ENCODE results near the gene ZDHHC22. TPM values are rescaled to one million over a fixed set of nuclear protein-coding genes. Genes with fewer than 3 reads are reported as not detected.

The ZDHHC22 gene
- total and polyA plus RNA-seq, 2 experiments from 2014 or later, result 0.12 TPM; not detected in 1

- H3K4me1 ChIP-seq (ENCODE audit: low read depth), result peaks cover 25% of the 10 kb centered on the region
- H3K27me3 ChIP-seq, result no peaks in the 10 kb centered on the region
- no peak overlapping the region for H3K4me3 ChIP-seq
- H3K9me3 ChIP-seq (ENCODE audit: low read depth), result no peaks in the 10 kb centered on the region
- no peak overlapping the region for H3K27ac ChIP-seq
- DNase-seq (ENCODE audit: low read depth in 1 of 2, low spot score in 1 of 2), result no peak
- H3K36me3 ChIP-seq, result no peaks in the 10 kb centered on the region
- TF ChIP-seq, protein P1, sequence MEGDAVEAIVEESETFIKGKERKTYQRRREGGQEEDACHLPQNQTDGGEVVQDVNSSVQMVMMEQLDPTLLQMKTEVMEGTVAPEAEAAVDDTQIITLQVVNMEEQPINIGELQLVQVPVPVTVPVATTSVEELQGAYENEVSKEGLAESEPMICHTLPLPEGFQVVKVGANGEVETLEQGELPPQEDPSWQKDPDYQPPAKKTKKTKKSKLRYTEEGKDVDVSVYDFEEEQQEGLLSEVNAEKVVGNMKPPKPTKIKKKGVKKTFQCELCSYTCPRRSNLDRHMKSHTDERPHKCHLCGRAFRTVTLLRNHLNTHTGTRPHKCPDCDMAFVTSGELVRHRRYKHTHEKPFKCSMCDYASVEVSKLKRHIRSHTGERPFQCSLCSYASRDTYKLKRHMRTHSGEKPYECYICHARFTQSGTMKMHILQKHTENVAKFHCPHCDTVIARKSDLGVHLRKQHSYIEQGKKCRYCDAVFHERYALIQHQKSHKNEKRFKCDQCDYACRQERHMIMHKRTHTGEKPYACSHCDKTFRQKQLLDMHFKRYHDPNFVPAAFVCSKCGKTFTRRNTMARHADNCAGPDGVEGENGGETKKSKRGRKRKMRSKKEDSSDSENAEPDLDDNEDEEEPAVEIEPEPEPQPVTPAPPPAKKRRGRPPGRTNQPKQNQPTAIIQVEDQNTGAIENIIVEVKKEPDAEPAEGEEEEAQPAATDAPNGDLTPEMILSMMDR (IDR thresholded peaks at IDR 0.05; ENCODE audit: low read depth, low read length), result no peak
Observed at GRCh38 chr14:77105145-77105939, 36.2 kb downstream of the ZDHHC22 start.

DNA sequence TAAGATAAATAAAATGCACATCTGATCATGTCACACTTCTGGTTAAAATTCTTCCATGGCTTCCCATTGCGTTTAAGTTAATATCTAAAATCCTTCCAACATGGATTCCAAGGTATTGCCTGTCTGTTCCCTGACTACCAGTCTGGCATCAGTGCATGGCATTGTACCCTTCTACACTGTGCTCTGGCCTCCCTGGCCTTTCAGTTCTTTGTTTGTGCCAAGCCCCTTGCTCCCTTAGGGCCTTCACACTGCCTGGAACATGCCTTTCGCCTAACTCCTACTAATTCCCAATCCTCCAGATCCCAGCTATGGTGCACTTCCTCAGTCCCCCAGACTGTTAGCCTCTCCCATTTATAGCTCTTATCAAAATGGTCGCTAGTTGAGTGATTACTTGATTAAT is 37.2 kb downstream of the ZDHHC22 start:
- TF ChIP-seq, protein P1 (IDR thresholded peaks at IDR 0.05; ENCODE audit: low read depth, low read length), result no peak
- Histone ChIP-seq H3K4me1 (ENCODE audit: low read depth) (peaks cover 33% of the 10 kb centered on the region), H3K9me3 (ENCODE audit: low read depth) (no peaks in the 10 kb centered on the region), H3K27ac (no peak overlapping the region), H3K27me3 (no peaks in the 10 kb centered on the region), H3K36me3 (no peaks in the 10 kb centered on the region), H3K4me3 (no peak overlapping the region)
- no peak for DNase-seq (ENCODE audit: low read depth in 1 of 2, low spot score in 1 of 2)

- Histone ChIP-seq H3K27me3 (no peaks in the 10 kb centered on the region), H3K4me1 (ENCODE audit: low read depth) (peaks cover 38% of the 10 kb centered on the region), H3K4me3 (no peak overlapping the region), H3K9me3 (ENCODE audit: low read depth) (no peaks in the 10 kb centered on the region), H3K36me3 (no peaks in the 10 kb centered on the region), H3K27ac (no peak overlapping the region)
- no peak for DNase-seq (ENCODE audit: low read depth in 1 of 2, low spot score in 1 of 2)
- TF ChIP-seq, protein P1 (IDR thresholded peaks at IDR 0.05; ENCODE audit: low read depth, low read length), result no peak
Observed at GRCh38 chr14:77103951-77104350, 37.6 kb downstream of the ZDHHC22 start.

DNA sequence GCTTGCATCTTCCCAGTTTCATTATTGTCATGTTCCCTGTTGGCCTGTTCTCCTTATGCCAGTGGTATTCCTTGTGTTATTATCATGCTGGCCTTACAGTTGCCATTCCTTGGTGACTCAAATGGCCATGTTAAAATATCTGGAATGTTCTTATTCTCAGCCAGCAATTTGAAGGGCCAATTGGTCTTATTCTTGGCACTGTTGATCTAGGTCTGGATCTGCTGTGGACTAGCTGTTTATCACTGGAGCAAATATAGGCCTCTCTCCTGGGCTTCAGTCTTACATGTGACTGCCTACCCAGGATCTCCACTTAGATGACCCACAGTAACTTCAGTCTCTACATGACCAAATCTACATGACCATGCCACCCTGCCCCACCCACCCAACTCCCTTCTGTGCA is 38.1 kb downstream of the ZDHHC22 start:
- Histone ChIP-seq H3K27ac (no peak overlapping the region), H3K4me1 (ENCODE audit: low read depth) (peaks cover 41% of the 10 kb centered on the region), H3K36me3 (no peaks in the 10 kb centered on the region), H3K27me3 (no peaks in the 10 kb centered on the region), H3K4me3 (no peak overlapping the region), H3K9me3 (ENCODE audit: low read depth) (no peaks in the 10 kb centered on the region)
- no peak for DNase-seq (ENCODE audit: low read depth in 1 of 2, low spot score in 1 of 2)
- TF ChIP-seq, protein P1 (IDR thresholded peaks at IDR 0.05; ENCODE audit: low read depth, low read length), result no peak

DNA sequence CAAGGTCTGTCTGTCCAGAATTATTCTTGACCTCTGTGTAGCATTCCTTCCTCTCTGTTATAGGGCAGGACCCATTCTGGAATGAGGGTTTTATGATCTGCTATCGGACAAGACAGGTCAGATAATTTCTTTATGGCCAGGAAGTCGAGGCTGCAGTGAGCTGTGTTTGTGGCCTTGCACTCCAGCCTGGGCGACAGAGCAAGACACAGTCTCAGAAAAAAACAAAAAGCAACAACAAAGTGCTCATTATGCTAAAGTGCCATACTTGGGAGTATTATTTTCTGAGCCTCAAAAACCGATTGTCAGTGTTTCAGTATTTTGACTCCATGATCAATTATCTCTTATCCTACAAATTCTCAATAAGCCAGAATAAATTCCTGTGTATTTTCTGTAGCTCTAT is 39.4 kb downstream of the ZDHHC22 start:
- Histone ChIP-seq H3K27me3 (no peaks in the 10 kb centered on the region), H3K9me3 (ENCODE audit: low read depth) (no peaks in the 10 kb centered on the region), H3K4me1 (ENCODE audit: low read depth) (peaks cover 41% of the 10 kb centered on the region), H3K4me3 (no peak overlapping the region), H3K27ac (no peak overlapping the region), H3K36me3 (no peaks in the 10 kb centered on the region)
- no peak for DNase-seq (ENCODE audit: low read depth in 1 of 2, low spot score in 1 of 2)
- TF ChIP-seq, protein P1 (IDR thresholded peaks at IDR 0.05; ENCODE audit: low read depth, low read length), result no peak

Measured in cardiac muscle cell (in vitro differentiated cells and primary cell).